ENCODE measurements around the gene NOP9. TPM values are rescaled to one million over a fixed set of nuclear protein-coding genes. Genes with fewer than 3 reads are reported as not detected.

The NOP9 gene
- total and polyA plus RNA-seq, 9 of the 15 experiments (the other 6 are each of a cell fraction or from before 2014, with no cell fraction given), result 1.0 to 27.9 (median 15.1) TPM

DNA sequence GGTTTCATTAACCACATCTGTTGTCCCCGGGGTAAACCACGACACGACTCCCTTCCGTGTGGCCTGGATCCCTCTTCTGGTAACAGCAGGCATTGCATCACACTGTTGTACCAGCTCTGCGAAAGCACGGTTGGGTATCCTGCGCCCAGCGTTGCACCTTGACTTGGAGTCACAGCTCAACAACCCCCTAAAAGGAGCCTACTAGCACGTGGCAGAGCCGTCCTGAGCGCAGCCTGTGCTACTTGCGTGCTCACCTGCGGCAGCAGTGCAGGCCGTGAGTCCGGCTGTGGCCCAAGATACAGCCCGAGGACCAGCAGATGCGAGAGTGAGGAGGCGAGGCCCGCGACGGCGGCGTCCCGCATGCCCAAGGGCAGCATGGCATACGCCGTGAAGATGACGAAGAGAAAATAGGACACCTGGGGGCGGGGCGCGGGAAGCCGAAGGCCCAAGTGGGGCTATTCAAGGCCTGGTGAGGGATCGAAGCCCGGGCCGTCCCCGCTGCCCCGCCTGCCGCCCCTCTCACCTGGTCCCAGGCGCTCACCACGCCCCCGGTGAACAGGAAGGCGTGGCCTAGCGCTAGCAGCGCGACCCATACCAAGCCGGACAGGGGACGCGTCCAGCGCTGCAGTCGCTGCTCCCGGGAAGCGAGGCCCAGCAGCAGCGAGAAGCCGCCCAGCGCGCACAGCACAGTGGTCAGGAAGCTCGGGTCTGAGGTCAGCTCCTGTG, 32.8 kb downstream of the NOP9 start (continued):
- TF ChIP-seq, protein P1, sequence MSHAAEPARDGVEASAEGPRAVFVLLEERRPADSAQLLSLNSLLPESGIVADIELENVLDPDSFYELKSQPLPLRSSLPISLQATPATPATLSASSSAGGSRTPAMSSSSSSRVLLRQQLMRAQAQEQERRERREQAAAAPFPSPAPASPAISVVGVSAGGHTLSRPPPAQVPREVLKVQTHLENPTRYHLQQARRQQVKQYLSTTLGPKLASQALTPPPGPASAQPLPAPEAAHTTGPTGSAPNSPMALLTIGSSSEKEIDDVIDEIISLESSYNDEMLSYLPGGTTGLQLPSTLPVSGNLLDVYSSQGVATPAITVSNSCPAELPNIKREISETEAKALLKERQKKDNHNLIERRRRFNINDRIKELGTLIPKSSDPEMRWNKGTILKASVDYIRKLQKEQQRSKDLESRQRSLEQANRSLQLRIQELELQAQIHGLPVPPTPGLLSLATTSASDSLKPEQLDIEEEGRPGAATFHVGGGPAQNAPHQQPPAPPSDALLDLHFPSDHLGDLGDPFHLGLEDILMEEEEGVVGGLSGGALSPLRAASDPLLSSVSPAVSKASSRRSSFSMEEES (CRISPR knock-in tag; IDR thresholded peaks at IDR 0.05), result no peak
- 0 out of 2 replicates have a peak, but pooled peaks have one; percentile 11 for TF ChIP-seq ATF7 (IDR thresholded peaks at IDR 0.05)
- TF ChIP-seq NCOA4 (IDR thresholded peaks at IDR 0.05; ENCODE audit: partially characterized antibody), result no peak
- TF ChIP-seq CBFA2T3 (IDR thresholded peaks at IDR 0.05), result no peak
- TF ChIP-seq ZFX (CRISPR knock-in tag; IDR thresholded peaks at IDR 0.05), result peak; percentile 80
- TF ChIP-seq FOSL1 (tag; conservative IDR thresholded peaks at IDR 0.05), result no peak
- peak; percentile 84 for TF ChIP-seq L3MBTL2 (IDR thresholded peaks at IDR 0.05)
- peak; percentile 14; the same call in 1 of the 2 replicates for TF ChIP-seq PHF8 (IDR thresholded peaks at IDR 0.05; ENCODE audit: borderline replicate concordance, low read length)
- TF ChIP-seq ZNF436 (CRISPR knock-in tag; IDR thresholded peaks at IDR 0.05), result no peak
- TF ChIP-seq, protein P2, sequence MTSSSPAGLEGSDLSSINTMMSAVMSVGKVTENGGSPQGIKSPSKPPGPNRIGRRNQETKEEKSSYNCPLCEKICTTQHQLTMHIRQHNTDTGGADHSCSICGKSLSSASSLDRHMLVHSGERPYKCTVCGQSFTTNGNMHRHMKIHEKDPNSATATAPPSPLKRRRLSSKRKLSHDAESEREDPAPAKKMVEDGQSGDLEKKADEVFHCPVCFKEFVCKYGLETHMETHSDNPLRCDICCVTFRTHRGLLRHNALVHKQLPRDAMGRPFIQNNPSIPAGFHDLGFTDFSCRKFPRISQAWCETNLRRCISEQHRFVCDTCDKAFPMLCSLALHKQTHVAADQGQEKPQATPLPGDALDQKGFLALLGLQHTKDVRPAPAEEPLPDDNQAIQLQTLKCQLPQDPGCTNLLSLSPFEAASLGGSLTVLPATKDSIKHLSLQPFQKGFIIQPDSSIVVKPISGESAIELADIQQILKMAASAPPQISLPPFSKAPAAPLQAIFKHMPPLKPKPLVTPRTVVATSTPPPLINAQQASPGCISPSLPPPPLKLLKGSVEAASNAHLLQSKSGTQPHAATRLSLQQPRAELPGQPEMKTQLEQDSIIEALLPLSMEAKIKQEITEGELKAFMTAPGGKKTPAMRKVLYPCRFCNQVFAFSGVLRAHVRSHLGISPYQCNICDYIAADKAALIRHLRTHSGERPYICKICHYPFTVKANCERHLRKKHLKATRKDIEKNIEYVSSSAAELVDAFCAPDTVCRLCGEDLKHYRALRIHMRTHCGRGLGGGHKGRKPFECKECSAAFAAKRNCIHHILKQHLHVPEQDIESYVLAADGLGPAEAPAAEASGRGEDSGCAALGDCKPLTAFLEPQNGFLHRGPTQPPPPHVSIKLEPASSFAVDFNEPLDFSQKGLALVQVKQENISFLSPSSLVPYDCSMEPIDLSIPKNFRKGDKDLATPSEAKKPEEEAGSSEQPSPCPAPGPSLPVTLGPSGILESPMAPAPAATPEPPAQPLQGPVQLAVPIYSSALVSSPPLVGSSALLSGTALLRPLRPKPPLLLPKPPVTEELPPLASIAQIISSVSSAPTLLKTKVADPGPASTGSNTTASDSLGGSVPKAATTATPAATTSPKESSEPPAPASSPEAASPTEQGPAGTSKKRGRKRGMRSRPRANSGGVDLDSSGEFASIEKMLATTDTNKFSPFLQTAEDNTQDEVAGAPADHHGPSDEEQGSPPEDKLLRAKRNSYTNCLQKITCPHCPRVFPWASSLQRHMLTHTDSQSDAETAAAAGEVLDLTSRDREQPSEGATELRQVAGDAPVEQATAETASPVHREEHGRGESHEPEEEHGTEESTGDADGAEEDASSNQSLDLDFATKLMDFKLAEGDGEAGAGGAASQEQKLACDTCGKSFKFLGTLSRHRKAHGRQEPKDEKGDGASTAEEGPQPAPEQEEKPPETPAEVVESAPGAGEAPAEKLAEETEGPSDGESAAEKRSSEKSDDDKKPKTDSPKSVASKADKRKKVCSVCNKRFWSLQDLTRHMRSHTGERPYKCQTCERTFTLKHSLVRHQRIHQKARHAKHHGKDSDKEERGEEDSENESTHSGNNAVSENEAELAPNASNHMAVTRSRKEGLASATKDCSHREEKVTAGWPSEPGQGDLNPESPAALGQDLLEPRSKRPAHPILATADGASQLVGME (CRISPR knock-in tag; IDR thresholded peaks at IDR 0.05), result no peak
- TF ChIP-seq, protein P3, sequence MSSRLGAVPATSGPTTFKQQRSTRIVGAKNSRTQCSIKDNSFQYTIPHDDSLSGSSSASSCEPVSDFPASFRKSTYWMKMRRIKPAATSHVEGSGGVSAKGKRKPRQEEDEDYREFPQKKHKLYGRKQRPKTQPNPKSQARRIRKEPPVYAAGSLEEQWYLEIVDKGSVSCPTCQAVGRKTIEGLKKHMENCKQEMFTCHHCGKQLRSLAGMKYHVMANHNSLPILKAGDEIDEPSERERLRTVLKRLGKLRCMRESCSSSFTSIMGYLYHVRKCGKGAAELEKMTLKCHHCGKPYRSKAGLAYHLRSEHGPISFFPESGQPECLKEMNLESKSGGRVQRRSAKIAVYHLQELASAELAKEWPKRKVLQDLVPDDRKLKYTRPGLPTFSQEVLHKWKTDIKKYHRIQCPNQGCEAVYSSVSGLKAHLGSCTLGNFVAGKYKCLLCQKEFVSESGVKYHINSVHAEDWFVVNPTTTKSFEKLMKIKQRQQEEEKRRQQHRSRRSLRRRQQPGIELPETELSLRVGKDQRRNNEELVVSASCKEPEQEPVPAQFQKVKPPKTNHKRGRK (tag; IDR thresholded peaks at IDR 0.05), result no peak
- TF ChIP-seq, protein P4, sequence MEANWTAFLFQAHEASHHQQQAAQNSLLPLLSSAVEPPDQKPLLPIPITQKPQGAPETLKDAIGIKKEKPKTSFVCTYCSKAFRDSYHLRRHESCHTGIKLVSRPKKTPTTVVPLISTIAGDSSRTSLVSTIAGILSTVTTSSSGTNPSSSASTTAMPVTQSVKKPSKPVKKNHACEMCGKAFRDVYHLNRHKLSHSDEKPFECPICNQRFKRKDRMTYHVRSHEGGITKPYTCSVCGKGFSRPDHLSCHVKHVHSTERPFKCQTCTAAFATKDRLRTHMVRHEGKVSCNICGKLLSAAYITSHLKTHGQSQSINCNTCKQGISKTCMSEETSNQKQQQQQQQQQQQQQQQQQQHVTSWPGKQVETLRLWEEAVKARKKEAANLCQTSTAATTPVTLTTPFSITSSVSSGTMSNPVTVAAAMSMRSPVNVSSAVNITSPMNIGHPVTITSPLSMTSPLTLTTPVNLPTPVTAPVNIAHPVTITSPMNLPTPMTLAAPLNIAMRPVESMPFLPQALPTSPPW (CRISPR knock-in tag; IDR thresholded peaks at IDR 0.05), result no peak
- no peak for TF ChIP-seq FOXM1 (IDR thresholded peaks at IDR 0.05; ENCODE audit: low read depth)
- TF ChIP-seq FOXM1 (CRISPR knock-in tag; IDR thresholded peaks at IDR 0.05; ENCODE audit: low read depth), result no peak
